Right atrium auricular region (tissue), 2 donors: ENCODE data around the gene MYL4. TPM values are rescaled to one million over a fixed set of nuclear protein-coding genes. Genes with fewer than 3 reads are reported as not detected.
A peak's percentile ranks its signal among the peaks of the same experiment; 100 is the strongest.

Experiments
- DNase-seq: peaks from one replicate; pipeline ENCODE4 v3.0.0-alpha.2; 2019; ENCODE audit warnings: low spot score
- H3K27ac ChIP-seq, 2 donors: fragments of 200-600 bp; sonication (generic); 1 replicate in 1 of 2; 2 replicates in 1 of 2; pipeline ENCODE4 v1.5.1; 2016 to 2019
- H3K27me3 ChIP-seq, 2 donors: fragments of 200-600 bp; sonication (generic); one replicate each; pipeline versions ENCODE4 v1.5.1 to v1.6.0; 2017 to 2019
- H3K36me3 ChIP-seq: fragments of 200-600 bp; sonication (generic); one replicate; pipeline ENCODE4 v1.5.1; 2016
- H3K4me1 ChIP-seq, 2 donors: fragments of 200-600 bp; sonication (generic); one replicate each; pipeline versions ENCODE4 v1.5.1 to v1.6.0; 2017 to 2019
- H3K4me3 ChIP-seq, 2 donors: fragments of 200-600 bp; sonication (generic); 1 replicate in 1 of 2; 2 replicates in 1 of 2; pipeline ENCODE4 v1.5.1; 2017 to 2019; ENCODE audit warnings: mild to moderate bottlenecking in 1 of 2, moderate library complexity in 1 of 2
- H3K9me3 ChIP-seq, 2 donors: fragments of 200-600 bp; sonication (generic); one replicate each; pipeline ENCODE4 v1.5.1; 2019
- total RNA-seq, 2 donors: library from RNA; depleted of rRNA; stranded (reverse); fragments of >200 nt; gene quantifications; one replicate each; pipeline ENCODE4 v1.1.0, GENCODE V29; 2016
- TF ChIP-seq, protein P1 (sequence below), 2 donors: fragments of 200-600 bp; sonication (generic); IDR thresholded peaks; one replicate each; pipeline ENCODE4 v1.5.1; 2019; ENCODE audit warnings: antibody characterized with exemption in 2 of 2

Gene MYL4
- total RNA-seq, 2 donors from 2014 or later: 3,895 to 5,829 TPM

DNA sequence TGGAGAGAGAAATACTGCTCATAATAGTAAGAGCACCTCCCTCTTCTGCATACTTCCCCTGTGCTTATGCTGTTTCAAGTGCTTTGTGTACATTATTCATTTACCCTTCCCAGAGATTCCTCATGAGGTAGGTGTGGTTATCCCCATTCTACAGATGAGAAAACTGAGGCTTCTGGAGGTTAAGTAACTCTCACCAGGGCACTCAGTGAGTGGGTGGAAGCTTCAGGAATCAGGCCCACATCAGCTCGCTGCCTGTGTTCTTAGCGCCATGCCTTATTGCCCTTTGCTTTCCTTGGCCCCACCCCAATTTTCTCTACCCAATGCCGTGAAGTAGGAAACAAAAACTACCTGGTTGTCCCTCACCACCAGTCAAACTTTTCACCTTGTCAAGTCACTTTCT lies 26.4 kb downstream of the MYL4 start:
- H3K27me3 ChIP-seq: no peaks in the 10 kb centered on the region
- DNase-seq: no peak
- H3K36me3 ChIP-seq: peaks cover 19% of the 10 kb centered on the region
- peaks cover 0 to 16% of the 10 kb centered on the region in 2 donors for H3K4me1 ChIP-seq
- no peaks in the 10 kb centered on the region for H3K9me3 ChIP-seq
- no peak overlapping the region for H3K27ac ChIP-seq
- H3K4me3 ChIP-seq: no peak overlapping the region
- TF ChIP-seq, protein P1, sequence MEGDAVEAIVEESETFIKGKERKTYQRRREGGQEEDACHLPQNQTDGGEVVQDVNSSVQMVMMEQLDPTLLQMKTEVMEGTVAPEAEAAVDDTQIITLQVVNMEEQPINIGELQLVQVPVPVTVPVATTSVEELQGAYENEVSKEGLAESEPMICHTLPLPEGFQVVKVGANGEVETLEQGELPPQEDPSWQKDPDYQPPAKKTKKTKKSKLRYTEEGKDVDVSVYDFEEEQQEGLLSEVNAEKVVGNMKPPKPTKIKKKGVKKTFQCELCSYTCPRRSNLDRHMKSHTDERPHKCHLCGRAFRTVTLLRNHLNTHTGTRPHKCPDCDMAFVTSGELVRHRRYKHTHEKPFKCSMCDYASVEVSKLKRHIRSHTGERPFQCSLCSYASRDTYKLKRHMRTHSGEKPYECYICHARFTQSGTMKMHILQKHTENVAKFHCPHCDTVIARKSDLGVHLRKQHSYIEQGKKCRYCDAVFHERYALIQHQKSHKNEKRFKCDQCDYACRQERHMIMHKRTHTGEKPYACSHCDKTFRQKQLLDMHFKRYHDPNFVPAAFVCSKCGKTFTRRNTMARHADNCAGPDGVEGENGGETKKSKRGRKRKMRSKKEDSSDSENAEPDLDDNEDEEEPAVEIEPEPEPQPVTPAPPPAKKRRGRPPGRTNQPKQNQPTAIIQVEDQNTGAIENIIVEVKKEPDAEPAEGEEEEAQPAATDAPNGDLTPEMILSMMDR (IDR thresholded peaks at IDR 0.05): no peak

DNA sequence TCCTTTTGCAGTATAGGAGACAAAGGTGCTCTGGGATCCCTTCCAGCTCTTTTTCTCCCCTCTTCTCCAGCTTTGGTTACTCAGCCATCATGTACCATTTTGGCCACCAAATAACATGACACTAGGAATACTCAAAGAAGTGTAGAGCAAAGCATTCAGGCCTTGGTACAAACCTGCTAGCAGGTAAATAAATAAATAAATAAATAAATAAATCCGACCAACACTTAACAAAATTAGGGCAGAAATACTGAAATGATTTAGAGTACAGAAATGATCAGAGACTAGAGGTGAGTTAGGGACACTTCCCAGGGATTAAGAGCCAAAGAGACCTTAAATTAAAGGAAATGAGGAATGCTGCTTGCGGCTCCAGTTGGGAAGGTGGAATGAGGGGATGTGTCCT lies 26.8 kb downstream of the MYL4 start:
- TF ChIP-seq, protein P1 (IDR thresholded peaks at IDR 0.05): no peak

DNA sequence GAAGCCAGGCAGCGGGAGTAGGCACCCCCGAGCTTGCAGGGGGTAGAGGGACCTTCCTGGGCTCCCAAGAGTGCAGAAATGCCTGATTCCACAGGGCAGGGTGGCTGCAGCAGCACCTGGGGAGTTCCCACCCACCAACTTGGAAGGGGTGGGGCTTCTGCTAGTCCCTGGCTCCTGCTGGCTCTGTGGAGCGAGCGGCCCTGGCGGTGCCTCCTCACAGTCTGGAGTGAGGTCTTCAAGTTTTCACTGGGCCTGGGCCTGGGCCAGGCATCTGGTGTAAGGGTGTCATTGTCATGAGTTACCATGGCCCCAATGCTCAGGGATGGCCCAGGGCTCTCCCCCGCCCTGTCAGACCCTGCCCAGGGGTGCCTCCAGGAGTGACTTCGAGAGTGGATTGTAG lies 28.7 kb downstream of the MYL4 start:
- H3K4me1 ChIP-seq: peaks cover 0 to 20% of the 10 kb centered on the region in 2 donors
- TF ChIP-seq, protein P1 (IDR thresholded peaks at IDR 0.05): no peak
- no peaks in the 10 kb centered on the region for H3K9me3 ChIP-seq
- no peak for DNase-seq
- H3K27ac ChIP-seq: no peak overlapping the region
- no peak overlapping the region for H3K4me3 ChIP-seq
- no peaks in the 10 kb centered on the region for H3K27me3 ChIP-seq
- peaks cover 25% of the 10 kb centered on the region for H3K36me3 ChIP-seq

More for the DNA sequence above, 26.8 kb downstream of the MYL4 start:
- Histone ChIP-seq H3K36me3 (peaks cover 19% of the 10 kb centered on the region), H3K4me1 (peaks cover 0 to 20% of the 10 kb centered on the region in 2 donors), H3K9me3 (no peaks in the 10 kb centered on the region), H3K27ac (no peak overlapping the region), H3K4me3 (no peak overlapping the region), H3K27me3 (no peaks in the 10 kb centered on the region)
- DNase-seq: no peak

DNA sequence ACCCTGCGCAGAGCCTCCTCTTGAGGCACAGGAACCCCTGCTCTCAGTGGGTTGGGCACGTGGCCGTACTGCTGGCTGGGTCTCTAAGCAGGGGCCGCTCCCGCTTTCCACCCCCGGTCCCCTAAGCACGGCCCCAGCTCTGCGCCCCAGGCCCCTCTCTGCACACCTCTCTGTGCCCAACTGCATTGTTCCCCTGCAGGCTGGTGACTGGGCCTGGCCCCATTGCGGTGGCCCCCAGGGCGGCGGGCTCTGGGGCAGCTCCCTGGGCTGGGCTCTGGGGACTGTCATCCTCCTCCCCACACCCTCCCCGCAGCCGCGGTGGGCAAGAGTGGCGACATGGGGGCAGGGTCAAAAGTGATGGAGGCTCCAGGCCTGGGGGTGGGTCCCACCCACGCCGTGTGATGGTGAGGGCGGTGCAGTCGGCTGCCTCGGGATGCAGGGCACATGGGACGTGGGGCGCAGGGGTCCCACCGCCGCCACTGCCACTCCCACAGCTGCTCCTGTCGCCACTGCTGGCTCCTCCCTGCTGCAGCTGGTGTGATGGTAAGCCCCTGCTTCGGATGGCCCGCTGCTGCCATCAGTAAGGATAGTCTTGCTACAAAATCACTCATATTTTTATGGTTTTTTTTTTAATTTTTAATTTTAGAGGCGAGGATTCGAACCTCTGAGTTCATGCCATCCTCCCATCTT lies 29.3 kb downstream of the MYL4 start:
- peaks cover 25% of the 10 kb centered on the region for H3K36me3 ChIP-seq
- H3K4me1 ChIP-seq: peaks cover 0 to 20% of the 10 kb centered on the region in 2 donors
- peak overlapping the region in 1 of 2 donors; percentile 88 for H3K27ac ChIP-seq
- H3K9me3 ChIP-seq: no peaks in the 10 kb centered on the region
- no peaks in the 10 kb centered on the region for H3K27me3 ChIP-seq
- no peak overlapping the region for H3K4me3 ChIP-seq
- no peak for DNase-seq
- TF ChIP-seq, protein P1 (IDR thresholded peaks at IDR 0.05): no peak

DNA sequence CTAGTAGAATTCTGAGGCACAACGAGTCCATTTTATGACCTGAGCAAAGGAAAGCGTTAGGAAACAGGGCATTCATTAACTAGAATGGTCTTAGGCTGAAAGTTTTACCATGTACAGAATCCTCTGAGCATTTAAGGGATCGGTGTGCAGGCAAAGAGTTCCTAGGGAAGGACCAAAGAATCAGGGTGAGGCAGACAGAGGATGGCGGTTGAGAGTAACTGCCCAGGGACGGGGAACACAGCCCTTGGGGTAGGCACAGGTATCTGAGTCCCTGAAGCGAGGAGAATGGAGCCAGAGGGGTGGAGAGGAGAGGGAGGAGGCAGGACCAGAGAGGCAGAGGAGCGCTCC lies 30.4 kb downstream of the MYL4 start:
- H3K4me1 ChIP-seq: peaks cover 0 to 20% of the 10 kb centered on the region in 2 donors
- H3K27me3 ChIP-seq: no peaks in the 10 kb centered on the region
- TF ChIP-seq, protein P1 (IDR thresholded peaks at IDR 0.05): no peak
- H3K9me3 ChIP-seq: no peaks in the 10 kb centered on the region
- no peak overlapping the region for H3K4me3 ChIP-seq
- H3K36me3 ChIP-seq: peaks cover 23% of the 10 kb centered on the region
- DNase-seq: no peak
- peak overlapping the region; percentile 74 to 88 for H3K27ac ChIP-seq
